ENCODE measurements around the gene CIB1.
"Not testable (repeated sequence)": the region's sequence is repeated elsewhere in the genome, so short reads cannot be mapped to it uniquely, and the experiment has no call there.

The CIB1 gene
- 222 to 379 (median 274) reads per million in 3 donors for total RNA-seq

DNA sequence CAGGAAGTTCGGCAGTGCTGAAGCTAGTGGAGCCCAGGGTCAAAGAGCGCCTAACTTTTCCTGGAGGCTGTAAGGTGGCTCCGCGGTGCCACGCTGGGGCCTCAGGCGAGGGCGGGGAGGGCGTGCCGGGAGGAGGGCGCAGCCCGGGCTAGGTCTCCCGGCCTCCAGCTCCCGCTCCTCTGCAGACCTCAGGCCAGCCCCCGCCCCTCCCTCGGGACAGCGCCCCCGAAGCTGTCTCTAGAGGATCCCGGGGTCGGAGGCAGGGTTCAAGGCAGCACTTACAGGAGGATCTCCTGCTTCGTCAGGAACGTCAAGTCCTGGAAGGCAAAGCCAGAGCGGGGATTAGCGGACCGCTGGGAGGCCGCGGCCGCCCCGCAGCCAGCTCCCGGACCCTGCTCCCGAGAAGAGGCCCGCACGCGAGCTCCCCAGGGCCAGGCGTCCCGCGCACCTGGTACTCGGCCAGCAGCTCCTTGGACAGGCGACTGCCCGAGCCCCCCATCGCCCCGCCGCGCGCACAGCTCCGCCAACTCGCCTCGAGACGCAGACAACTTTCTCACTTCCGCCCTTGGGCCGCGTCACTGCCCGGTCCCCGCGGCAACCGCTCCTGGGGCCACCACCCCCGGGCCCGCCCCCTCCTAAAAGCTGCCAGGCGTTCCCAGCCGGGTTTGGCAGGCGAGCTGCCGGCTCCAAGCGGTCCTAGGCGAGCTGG lies at the start of gene CIB1:
Gene CIB1, minus strand, starts transcription at position 555 of the 709 bp plus-strand sequence. Its CDS starts 56 bp downstream, at position 499.
- Histone ChIP-seq H3K27ac (ENCODE audit: insufficient read depth, low read length, poor library complexity, severe bottlenecking) (peak within 1 kb of the TSS; percentile 96), H3K27me3 (replicated peaks; ENCODE audit: control insufficient read depth, insufficient read depth, low read length, poor library complexity, severe bottlenecking) (no peaks in the 10 kb centered on the region), H3K36me3 (ENCODE audit: control insufficient read depth, insufficient read depth, low read length) (peaks cover 15% of the 10 kb centered on the region), H3K4me1 (ENCODE audit: control insufficient read depth, insufficient read depth, low read length, poor library complexity, severe bottlenecking) (peaks cover 45% of the 10 kb centered on the region), H3K4me3 (ENCODE audit: insufficient read depth, low read depth, low read length, poor library complexity, severe bottlenecking) (peak within 1 kb of the TSS; percentile 77), H3K9me3 (ENCODE audit: control insufficient read depth, low read length) (no peaks in the 10 kb centered on the region)
- peak; percentile 96 for DNase-seq

DNA sequence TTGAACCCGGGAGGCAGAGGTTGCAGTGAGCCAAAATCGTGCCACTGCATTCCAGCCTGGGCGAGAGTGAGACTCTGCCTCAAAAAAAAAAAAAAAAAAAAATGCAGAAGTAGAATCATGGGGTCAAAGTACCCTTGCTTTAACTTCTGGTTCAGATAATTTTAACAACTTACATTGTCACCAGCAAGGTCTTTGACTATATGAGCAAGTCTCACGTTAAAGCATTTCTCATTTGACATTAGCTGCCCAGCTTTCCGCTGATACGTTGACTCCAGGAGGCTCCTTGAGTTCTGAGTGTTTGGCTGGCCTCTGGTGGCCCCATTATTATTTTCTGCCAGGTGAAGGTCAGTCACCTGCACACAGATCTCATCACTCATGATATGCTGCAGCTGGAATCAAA lies 47.9 kb upstream of the CIB1 start:
- DNase-seq; H3K36me3 ChIP-seq (ENCODE audit: control insufficient read depth, insufficient read depth, low read length); H3K27ac ChIP-seq (ENCODE audit: insufficient read depth, low read length, poor library complexity, severe bottlenecking); H3K27me3 ChIP-seq (replicated peaks; ENCODE audit: control insufficient read depth, insufficient read depth, low read length, poor library complexity, severe bottlenecking); H3K4me1 ChIP-seq (ENCODE audit: control insufficient read depth, insufficient read depth, low read length, poor library complexity, severe bottlenecking); H3K9me3 ChIP-seq (ENCODE audit: control insufficient read depth, low read length); H3K4me3 ChIP-seq (ENCODE audit: insufficient read depth, low read depth, low read length, poor library complexity, severe bottlenecking): not testable (repeated sequence)

DNA sequence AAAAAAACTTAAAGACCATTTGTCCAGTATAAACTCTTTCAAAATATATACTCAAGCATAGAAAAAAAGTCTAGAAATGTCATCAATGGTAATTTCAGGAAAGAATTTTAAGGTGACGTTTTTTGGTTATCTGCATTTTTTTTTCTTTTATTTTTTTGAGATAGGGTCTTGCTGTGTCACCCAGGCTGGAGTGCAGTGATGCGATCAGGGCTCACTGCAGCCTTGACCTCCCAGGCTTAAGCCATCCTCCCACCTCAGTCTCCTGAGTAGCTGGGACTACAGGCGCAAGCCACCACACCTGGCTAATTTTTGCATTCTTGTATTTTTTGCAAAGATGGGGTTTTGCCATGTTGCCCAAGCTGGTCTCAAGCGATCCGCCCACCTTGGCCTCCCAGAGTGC lies 47.0 kb upstream of the CIB1 start:
- not testable (repeated sequence) for H3K9me3 ChIP-seq (ENCODE audit: control insufficient read depth, low read length); H3K4me3 ChIP-seq (ENCODE audit: insufficient read depth, low read depth, low read length, poor library complexity, severe bottlenecking); H3K4me1 ChIP-seq (ENCODE audit: control insufficient read depth, insufficient read depth, low read length, poor library complexity, severe bottlenecking); H3K27me3 ChIP-seq (replicated peaks; ENCODE audit: control insufficient read depth, insufficient read depth, low read length, poor library complexity, severe bottlenecking); DNase-seq; H3K27ac ChIP-seq (ENCODE audit: insufficient read depth, low read length, poor library complexity, severe bottlenecking); H3K36me3 ChIP-seq (ENCODE audit: control insufficient read depth, insufficient read depth, low read length)

GRCh38 chr15:90278467-90278866 lies 44.7 kb upstream of the CIB1 start:
- not testable (repeated sequence) for H3K4me3 ChIP-seq (ENCODE audit: insufficient read depth, low read depth, low read length, poor library complexity, severe bottlenecking); DNase-seq; H3K9me3 ChIP-seq (ENCODE audit: control insufficient read depth, low read length); H3K36me3 ChIP-seq (ENCODE audit: control insufficient read depth, insufficient read depth, low read length); H3K27ac ChIP-seq (ENCODE audit: insufficient read depth, low read length, poor library complexity, severe bottlenecking); H3K27me3 ChIP-seq (replicated peaks; ENCODE audit: control insufficient read depth, insufficient read depth, low read length, poor library complexity, severe bottlenecking); H3K4me1 ChIP-seq (ENCODE audit: control insufficient read depth, insufficient read depth, low read length, poor library complexity, severe bottlenecking)

DNA sequence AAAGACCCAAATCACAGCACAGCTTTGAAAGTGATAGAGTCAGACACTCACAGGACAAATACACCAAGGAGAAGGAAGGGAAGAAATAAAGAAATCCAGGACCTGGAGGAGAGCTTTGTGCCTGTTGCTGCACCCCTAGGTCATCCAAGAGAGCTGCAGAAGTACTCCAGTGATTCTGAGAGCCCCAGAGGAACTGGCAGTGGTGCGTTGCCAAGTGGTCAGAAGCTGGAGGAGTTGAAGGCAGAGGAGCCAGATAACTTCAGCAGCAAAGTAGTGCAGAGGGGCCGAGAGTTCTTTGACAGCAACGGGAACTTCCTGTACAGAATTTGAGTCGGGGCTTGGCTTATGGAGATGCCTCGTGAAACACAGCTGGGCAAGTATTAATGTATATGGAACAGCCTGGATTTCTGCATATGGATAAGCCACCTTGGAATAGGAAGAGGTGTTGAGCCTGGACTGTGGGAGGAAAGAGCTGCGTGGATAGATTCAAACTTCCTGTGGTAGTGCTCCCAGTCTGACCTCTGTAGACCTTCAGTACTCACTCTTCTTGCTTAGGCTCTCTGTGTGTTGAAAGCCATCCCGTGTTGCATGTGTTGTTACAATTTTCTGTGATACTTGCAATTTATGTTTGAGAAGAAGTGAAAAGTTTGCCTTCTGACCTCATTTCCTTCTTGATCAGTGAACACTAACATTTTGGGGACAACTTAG lies 37.9 kb upstream of the CIB1 start:
- H3K27ac ChIP-seq (ENCODE audit: insufficient read depth, low read length, poor library complexity, severe bottlenecking) = no peak overlapping the region
- H3K4me1 ChIP-seq (ENCODE audit: control insufficient read depth, insufficient read depth, low read length, poor library complexity, severe bottlenecking) = peaks cover 27% of the 10 kb centered on the region
- no peak for DNase-seq

DNA sequence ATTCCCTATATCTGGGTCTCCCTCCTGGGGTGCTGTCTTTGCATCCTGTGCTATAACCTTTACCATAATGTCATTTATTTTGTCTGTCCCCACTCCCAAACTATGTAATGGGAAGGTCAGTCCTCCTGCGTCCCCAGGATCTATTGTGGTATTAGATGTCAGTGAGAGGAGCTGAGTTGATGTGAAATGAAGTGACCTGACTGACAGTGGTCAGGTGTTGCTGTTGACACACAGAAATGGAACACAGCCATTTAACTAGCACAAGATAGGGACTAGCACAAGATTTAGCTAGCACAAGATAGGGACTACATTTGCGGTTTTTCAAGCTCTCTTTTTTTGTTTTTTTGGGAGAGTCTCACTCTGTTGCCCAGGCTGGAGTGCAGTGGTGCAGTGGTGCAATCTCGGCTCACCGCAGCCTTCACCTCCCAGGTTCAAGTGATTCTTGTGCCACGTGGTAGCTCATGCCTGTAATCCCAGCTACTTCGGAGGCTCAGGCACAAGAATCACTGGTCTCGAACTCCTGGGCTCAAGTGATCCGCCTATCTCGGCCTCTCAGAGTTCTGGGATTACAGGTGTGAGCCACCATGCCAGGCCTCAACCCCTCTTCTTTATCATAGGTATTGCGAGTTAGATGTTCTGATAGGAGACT lies 36.9 kb upstream of the CIB1 start:
- Histone ChIP-seq H3K4me3 (ENCODE audit: insufficient read depth, low read depth, low read length, poor library complexity, severe bottlenecking) (no peak overlapping the region), H3K9me3 (ENCODE audit: control insufficient read depth, low read length) (no peaks in the 10 kb centered on the region), H3K27me3 (replicated peaks; ENCODE audit: control insufficient read depth, insufficient read depth, low read length, poor library complexity, severe bottlenecking) (no peaks in the 10 kb centered on the region), H3K27ac (ENCODE audit: insufficient read depth, low read length, poor library complexity, severe bottlenecking) (no peak overlapping the region), H3K36me3 (ENCODE audit: control insufficient read depth, insufficient read depth, low read length) (peaks cover 28% of the 10 kb centered on the region), H3K4me1 (ENCODE audit: control insufficient read depth, insufficient read depth, low read length, poor library complexity, severe bottlenecking) (peaks cover 30% of the 10 kb centered on the region)
- no peak for DNase-seq

More for the DNA sequence above, 37.9 kb upstream of the CIB1 start:
- Histone ChIP-seq H3K27me3 (replicated peaks; ENCODE audit: control insufficient read depth, insufficient read depth, low read length, poor library complexity, severe bottlenecking) (no peaks in the 10 kb centered on the region), H3K9me3 (ENCODE audit: control insufficient read depth, low read length) (no peaks in the 10 kb centered on the region), H3K36me3 (ENCODE audit: control insufficient read depth, insufficient read depth, low read length) (peaks cover 28% of the 10 kb centered on the region), H3K4me3 (ENCODE audit: insufficient read depth, low read depth, low read length, poor library complexity, severe bottlenecking) (no peak overlapping the region)

GRCh38 chr15:90268415-90268814 lies 34.7 kb upstream of the CIB1 start:
- H3K4me1 ChIP-seq (ENCODE audit: control insufficient read depth, insufficient read depth, low read length, poor library complexity, severe bottlenecking) = peaks cover 39% of the 10 kb centered on the region
- H3K9me3 ChIP-seq (ENCODE audit: control insufficient read depth, low read length) = no peaks in the 10 kb centered on the region
- no peaks in the 10 kb centered on the region for H3K27me3 ChIP-seq (replicated peaks; ENCODE audit: control insufficient read depth, insufficient read depth, low read length, poor library complexity, severe bottlenecking)
- peaks cover 28% of the 10 kb centered on the region for H3K36me3 ChIP-seq (ENCODE audit: control insufficient read depth, insufficient read depth, low read length)
- no peak overlapping the region for H3K27ac ChIP-seq (ENCODE audit: insufficient read depth, low read length, poor library complexity, severe bottlenecking)
- H3K4me3 ChIP-seq (ENCODE audit: insufficient read depth, low read depth, low read length, poor library complexity, severe bottlenecking) = no peak overlapping the region
- no peak for DNase-seq

- H3K36me3 ChIP-seq (ENCODE audit: control insufficient read depth, insufficient read depth, low read length) = peaks cover 20% of the 10 kb centered on the region
- H3K4me1 ChIP-seq (ENCODE audit: control insufficient read depth, insufficient read depth, low read length, poor library complexity, severe bottlenecking) = peaks cover 39% of the 10 kb centered on the region
- H3K27ac ChIP-seq (ENCODE audit: insufficient read depth, low read length, poor library complexity, severe bottlenecking) = peak overlapping the region; percentile 96
- peak overlapping the region; percentile 71 for H3K4me3 ChIP-seq (ENCODE audit: insufficient read depth, low read depth, low read length, poor library complexity, severe bottlenecking)
- DNase-seq = peak in 1 of 3 donors; percentile 23
- H3K27me3 ChIP-seq (replicated peaks; ENCODE audit: control insufficient read depth, insufficient read depth, low read length, poor library complexity, severe bottlenecking) = no peaks in the 10 kb centered on the region
- H3K9me3 ChIP-seq (ENCODE audit: control insufficient read depth, low read length) = no peaks in the 10 kb centered on the region
Observed at GRCh38 chr15:90266485-90266884, 32.7 kb upstream of the CIB1 start.

DNA sequence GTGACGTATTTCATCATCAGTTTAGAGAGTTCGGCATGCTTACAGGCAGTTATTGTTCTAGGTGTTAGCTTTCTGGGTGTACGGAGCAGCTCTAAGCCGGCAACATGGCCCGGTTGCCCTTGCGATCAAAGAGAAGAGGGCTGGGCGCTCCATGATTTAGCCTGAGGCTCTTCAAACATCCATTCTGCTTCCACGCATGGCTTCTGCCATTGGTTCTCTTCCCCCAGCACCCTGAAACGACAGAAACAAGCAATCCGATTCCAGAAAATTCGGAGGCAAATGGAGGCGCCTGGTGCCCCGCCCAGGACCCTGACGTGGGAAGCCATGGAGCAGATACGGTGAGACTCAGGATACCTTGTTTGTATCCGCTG lies 32.3 kb upstream of the CIB1 start:
- H3K36me3 ChIP-seq (ENCODE audit: control insufficient read depth, insufficient read depth, low read length) = peaks cover 15% of the 10 kb centered on the region
- peak; percentile 11 to 53 (median 32) for DNase-seq
- no peaks in the 10 kb centered on the region for H3K27me3 ChIP-seq (replicated peaks; ENCODE audit: control insufficient read depth, insufficient read depth, low read length, poor library complexity, severe bottlenecking)
- H3K27ac ChIP-seq (ENCODE audit: insufficient read depth, low read length, poor library complexity, severe bottlenecking) = peak overlapping the region; percentile 96
- H3K4me1 ChIP-seq (ENCODE audit: control insufficient read depth, insufficient read depth, low read length, poor library complexity, severe bottlenecking) = peaks cover 39% of the 10 kb centered on the region
- no peaks in the 10 kb centered on the region for H3K9me3 ChIP-seq (ENCODE audit: control insufficient read depth, low read length)
- H3K4me3 ChIP-seq (ENCODE audit: insufficient read depth, low read depth, low read length, poor library complexity, severe bottlenecking) = peak overlapping the region; percentile 71
